GM12878 (cell line): ENCODE measurements around the gene PSMB7. TPM values are rescaled to one million over a fixed set of nuclear protein-coding genes. Genes with fewer than 3 reads are reported as not detected.

Source experiments
- ATAC-seq: fragments of 200-7000 bp; cut with Tn5 transposase; 3 replicates; pipeline ENCODE4 v1.9.1; 2020; ENCODE audit warnings: mild to moderate bottlenecking, moderate library complexity
- BruUV-seq: library from RNA; stranded (reverse); fragments of 400-500 nt; replicated peaks from 2 replicates; lab custom pipeline; 2021; lab: Mats Ljungman, UMichigan
- CTCF ChIA-PET: fragments of 300-600 bp; sonication (Branson Sonifier 250); formaldehyde crosslinking; extraction: SDS; loops from one replicate; lab custom pipeline; 2021; ENCODE audit warnings: inconsistent platforms; lab: Yijun Ruan, JAX
- POLR2A ChIA-PET: fragments of 350-600 bp; formaldehyde crosslinking; extraction: SDS; loops from one replicate; lab custom pipeline; 2021; ENCODE audit warnings: inconsistent platforms; lab: Charles Lee
- RAD21 ChIA-PET: fragments of 300-600 bp; sonication (Branson Sonifier 250); formaldehyde crosslinking; loops from one replicate; lab custom pipeline; 2023; ENCODE audit warnings: antibody characterized with exemption; ENCODE audit not compliant: unreplicated experiment; lab: Charles Lee
- SMC1A ChIA-PET: fragments of 300-600 bp; sonication (Branson Sonifier 250); formaldehyde crosslinking; loops from one replicate; lab custom pipeline; 2023; ENCODE audit not compliant: unreplicated experiment, uncharacterized antibody; lab: Charles Lee
- DNase-seq: peaks from one replicate; pipeline ENCODE4 v3.0.0-alpha.2; 2011; ENCODE audit warnings: low read depth, low spot score
- FAIRE-seq: peaks from 3 replicates; lab custom pipeline; 2011; peaks lifted over from hg19 to GRCh38; lab: Jason Lieb, UNC
- H2AFZ ChIP-seq: 2 replicates; pipeline ENCODE4 v1.6.0; 2011; ENCODE audit warnings: low read depth, low read length, control low read depth; ENCODE audit not compliant: control insufficient read depth
- H3K27ac ChIP-seq: 2 replicates; pipeline ENCODE4 v1.5.1; 2011; ENCODE audit warnings: control low read depth; ENCODE audit not compliant: control insufficient read depth, insufficient read depth
- H3K27me3 ChIP-seq, 2 experiments: replicated peaks in 1 of 2; 2 replicates each; pipeline versions ENCODE4 v1.6.0 to v1.6.1; 2011; ENCODE audit warnings: low read length in 1 of 2; ENCODE audit not compliant: control insufficient read depth in 2 of 2, insufficient read depth in 2 of 2
- H3K36me3 ChIP-seq, 2 experiments: 2 replicates each; pipeline ENCODE4 v1.5.1; 2011; ENCODE audit warnings: low read length in 1 of 2; ENCODE audit not compliant: control insufficient read depth in 2 of 2, insufficient read depth in 2 of 2
- H3K4me1 ChIP-seq: 2 replicates; pipeline ENCODE4 v1.6.1; 2011; ENCODE audit warnings: mild to moderate bottlenecking, low read length, moderate library complexity, mixed read lengths; ENCODE audit not compliant: control insufficient read depth, insufficient read depth
- H3K4me2 ChIP-seq: 2 replicates; pipeline ENCODE4 v1.6.0; 2011; ENCODE audit warnings: control low read depth; ENCODE audit not compliant: control insufficient read depth, insufficient read depth
- H3K4me3 ChIP-seq: fragments of 200-600 bp; sonication (generic); 2 replicates; pipeline ENCODE4 v1.5.1; 2016
- H3K79me2 ChIP-seq: 2 replicates; pipeline ENCODE4 v1.6.0; 2011; ENCODE audit warnings: low read length; ENCODE audit not compliant: control insufficient read depth, insufficient read depth
- H3K9ac ChIP-seq: 2 replicates; pipeline ENCODE4 v1.8.0; 2011; ENCODE audit warnings: low read length, control low read depth, mixed read lengths; ENCODE audit not compliant: control insufficient read depth, insufficient read depth
- H3K9me3 ChIP-seq: replicated peaks from 3 replicates; pipeline ENCODE4 v1.5.1; 2011; ENCODE audit warnings: mild to moderate bottlenecking, low read length; ENCODE audit not compliant: control insufficient read depth, insufficient read depth
- H4K20me1 ChIP-seq: 2 replicates; pipeline ENCODE4 v1.6.0; 2011; ENCODE audit not compliant: control insufficient read depth, insufficient read depth
- ATF3 ChIP-seq: IDR thresholded peaks from 2 replicates; pipeline ENCODE4 v1.6.1; 2011; ENCODE audit warnings: low read depth, mild to moderate bottlenecking, low read length, moderate library complexity, borderline replicate concordance; ENCODE audit errors: extremely low read depth
- BCL11A ChIP-seq: IDR thresholded peaks from 2 replicates; pipeline ENCODE4 v1.6.1; 2011; ENCODE audit warnings: low read depth, low read length
- CEBPB ChIP-seq, 2 experiments: fragments of 150-350 bp in 1 of 2; IDR thresholded peaks; 2 replicates each; pipeline ENCODE4 v1.6.1; 2012 to 2014; ENCODE audit warnings: low read depth in 2 of 2, low read length in 2 of 2, borderline replicate concordance in 1 of 2, inconsistent platforms in 1 of 2
- GABPA ChIP-seq: IDR thresholded peaks from 2 replicates; pipeline ENCODE4 v1.6.1; 2014; ENCODE audit warnings: antibody characterized with exemption, low read depth, mild to moderate bottlenecking, inconsistent platforms
- SMAD5 ChIP-seq: IDR thresholded peaks from 2 replicates; pipeline ENCODE4 v1.6.1; 2016; ENCODE audit warnings: antibody characterized with exemption, low read depth
- SPI1 ChIP-seq: IDR thresholded peaks from 2 replicates; pipeline ENCODE4 v1.6.1; 2011; ENCODE audit warnings: low read depth, mild to moderate bottlenecking, low read length, moderate library complexity, borderline replicate concordance; ENCODE audit not compliant: insufficient read depth
- TAF1 ChIP-seq: IDR thresholded peaks from 2 replicates; pipeline ENCODE4 v1.6.1; 2011; ENCODE audit warnings: mild to moderate bottlenecking, low read depth, low read length, borderline replicate concordance
- WGBS: methylation state at CpG from one replicate; pipeline ENCODE4 v1.1.6; 2016; ENCODE audit warnings: low lambda C conversion rate; ENCODE audit not compliant: insufficient replicate concordance, insufficient coverage; ENCODE audit errors: missing lambda C conversion rate; 5-methylcytosine and 5-hydroxymethylcytosine counted together
- in situ Hi-C: fragments of 300-500 bp; cut with MboI; formaldehyde crosslinking; loops from 9 replicates; pipeline ENCODE4 v1.14.3; 2018; ENCODE audit warnings: mixed read lengths
- intact Hi-C: fragments of 100-400 bp; cut with micrococcal nuclease; formaldehyde crosslinking; loops from one replicate; pipeline ENCODE4 v1.14.2; 2022; ENCODE audit not compliant: unreplicated experiment
- polyA plus RNA-seq, 11 experiments: library from polyadenylated mRNA; depleted of rRNA in 4 of 11; unstranded in 6 of 11; stranded (reverse) in 5 of 11; fragments of >200 nt; fragmentation: Nextera tagmentation in 4 of 11; fragmentation: Illumina TruSeq in 1 of 11; extraction: Ambion mirVana in 4 of 11; extraction: Trizol in 1 of 11; gene quantifications; 1 replicate in 1 of 11; 2 replicates in 10 of 11; pipeline versions ENCODE4 v1.2.1 to v1.2.3, GENCODE V29; 2011 to 2016; ENCODE audit warnings: inconsistent platforms in 2 of 11, missing spikeins in 2 of 11, low read depth in 1 of 11
- total RNA-seq, 4 experiments: library from RNA; depleted of rRNA in 3 of 4; stranded (reverse); fragments of >200 nt in 3 of 4; fragmentation: Illumina TruSeq in 1 of 4; extraction: Trizol in 1 of 4; gene quantifications; 2 replicates each; pipeline versions ENCODE4 v1.2.1 to v1.2.3, GENCODE V29; 2013 to 2021

Gene PSMB7
- total and polyA plus RNA-seq, 10 of the 15 experiments (the other 5 are each of a cell fraction or from before 2014, with no cell fraction given) = 174 to 564 (median 268) TPM

DNA sequence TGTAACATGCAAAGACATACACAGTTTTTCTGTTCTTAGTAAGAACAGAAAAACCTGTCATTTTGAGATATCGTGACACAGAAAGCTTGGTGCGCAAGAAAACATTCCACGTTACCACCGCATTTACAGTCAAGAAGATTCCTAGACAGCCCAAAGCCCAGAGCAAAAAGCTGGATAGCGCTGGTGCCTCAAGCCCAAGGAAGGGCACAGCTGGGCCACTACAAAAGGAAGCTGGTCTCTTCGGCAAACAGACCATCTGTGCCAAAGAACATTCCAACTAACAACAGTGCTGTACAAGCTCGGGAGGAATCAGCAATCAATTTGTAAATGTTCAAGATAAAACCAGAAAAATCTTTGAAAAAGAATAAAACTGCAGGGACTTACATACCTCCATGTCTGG lies 31.0 kb downstream of the PSMB7 start:
- Histone ChIP-seq H3K27me3 (no peaks in the 10 kb centered on the region), H3K9me3 (no peaks in the 10 kb centered on the region), H3K4me3 (no peak overlapping the region), H4K20me1 (no peaks in the 10 kb centered on the region), H3K79me2 (peaks cover 13% of the 10 kb centered on the region), H3K9ac (no peak overlapping the region), H3K27ac (no peak overlapping the region), H3K4me1 (no peaks in the 10 kb centered on the region), H3K36me3 (peaks cover 6 to 15% of the 10 kb centered on the region in 2 experiments), H2AFZ (no peak overlapping the region), H3K4me2 (no peak overlapping the region)
- ChIA-PET POLR2A (no interaction called here), RAD21 (interaction anchor here (0.6 to 1.2 kb wide), 2 partner anchors 11 to 50 kb away, joined by 3 read pairs; no protein-coding TSS in a partner anchor), CTCF (interaction anchor here (0.8 to 1.6 kb wide), 4 partner anchors 8 to 87 kb away, joined by 3 read pairs; no protein-coding TSS in a partner anchor), SMC1A (interaction anchor here (1.2 kb wide), 1 partner anchor 268 kb away, joined by 3 read pairs; no protein-coding TSS in a partner anchor)
- ATAC-seq (no peak), DNase-seq (no peak), FAIRE-seq (no peak)
- in situ Hi-C loops = no loop called here
- BruUV-seq = no TSS peak
- WGBS = 86% methylated on average over 7 of the region's 7 CpGs
- intact Hi-C loops = loop anchor here (10.0 kb wide), 1 partner anchor 259 kb away; no protein-coding TSS in a partner anchor
- TF ChIP-seq BCL11A = no peak
- no peak for TF ChIP-seq CEBPB (IDR thresholded peaks at IDR 0.05; ENCODE audit: borderline replicate concordance in 1 of 2, low read depth in 2 of 2, low read length in 2 of 2)
- no peak for TF ChIP-seq TAF1
- no peak for TF ChIP-seq GABPA
- no peak for TF ChIP-seq SMAD5
- no peak for TF ChIP-seq SPI1
- TF ChIP-seq ATF3 = no peak
